Stimulated activated naive CD4-positive, alpha-beta T cell treated with Interleukin-2 at 50 U/mL for 16 hours (primary cell): ENCODE measurements around the gene MYO1A.

ENCODE experiments used
- DNase-seq: peaks from one replicate; lab custom pipeline; 2025; lab: John Stamatoyannopoulos, UW

Gene MYO1A

DNA sequence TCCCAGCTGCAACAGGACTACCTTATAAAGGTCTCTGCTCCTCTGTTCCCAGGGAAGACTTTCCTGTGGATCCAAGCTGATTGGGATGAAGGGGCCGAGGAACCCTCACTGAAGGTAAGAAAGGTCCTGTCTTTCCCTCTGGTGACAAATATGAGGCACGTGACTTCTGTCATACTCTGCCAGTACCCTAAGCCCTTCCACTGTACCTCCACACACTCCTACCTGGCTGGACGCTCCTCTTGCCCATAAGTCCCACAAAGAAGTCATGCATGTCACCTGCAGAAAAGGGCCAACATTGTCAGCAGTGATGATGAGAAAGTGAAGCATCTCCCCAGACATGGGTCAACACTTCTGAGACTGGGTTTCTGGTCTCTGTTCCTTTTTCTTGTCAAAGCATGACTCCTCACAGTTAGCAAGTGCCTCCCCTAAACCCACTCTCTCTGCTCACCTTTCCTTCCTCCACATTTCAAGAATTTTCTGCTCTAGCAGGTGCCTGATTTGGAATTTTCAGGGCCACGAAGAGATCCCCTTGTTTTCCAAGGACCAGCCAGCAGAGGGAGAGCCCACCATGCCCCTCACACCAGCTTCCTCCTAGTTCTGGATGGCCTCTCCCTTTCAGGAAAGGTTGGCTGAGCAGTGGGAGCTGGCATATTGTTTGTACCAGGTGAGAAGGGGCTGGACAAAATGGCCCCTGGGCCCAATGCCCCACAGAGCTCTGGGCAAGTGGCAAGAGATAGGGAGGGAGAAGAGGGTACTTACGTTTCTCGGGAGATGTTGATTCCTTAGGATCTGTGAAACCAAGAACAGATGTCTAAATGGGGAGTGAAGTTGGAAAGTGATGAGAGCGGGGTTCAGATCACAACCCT, 37.1 kb downstream of the MYO1A start:
- no peak for DNase-seq

GRCh38 chr12:57011438-57012424, 38.2 kb downstream of the MYO1A start:
- DNase-seq, result no peak

- no peak for DNase-seq
Observed at GRCh38 chr12:57010627-57011247, 39.2 kb downstream of the MYO1A start.

- no peak for DNase-seq
Observed at GRCh38 chr12:57009949-57010626, 39.8 kb downstream of the MYO1A start.

DNA sequence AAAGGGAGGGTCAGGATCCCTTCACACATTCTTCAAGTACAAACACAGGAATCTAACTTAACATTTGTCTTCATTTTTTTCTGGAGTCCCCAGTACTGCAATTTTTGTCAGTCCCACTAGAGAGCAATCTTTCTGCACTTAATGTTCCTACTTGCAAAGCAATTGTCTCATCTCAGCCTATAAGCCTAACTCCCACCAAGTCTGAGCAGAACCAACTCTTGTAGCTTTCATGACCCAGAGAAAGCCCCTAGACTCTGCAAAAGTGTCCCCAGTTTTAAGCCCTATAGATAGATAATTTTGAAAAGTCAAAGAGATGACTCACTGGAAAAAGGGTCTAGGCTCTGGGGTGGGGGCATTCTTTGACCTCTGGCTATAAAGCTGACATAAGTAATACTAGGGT, 41.8 kb downstream of the MYO1A start:
- no peak for DNase-seq

DNA sequence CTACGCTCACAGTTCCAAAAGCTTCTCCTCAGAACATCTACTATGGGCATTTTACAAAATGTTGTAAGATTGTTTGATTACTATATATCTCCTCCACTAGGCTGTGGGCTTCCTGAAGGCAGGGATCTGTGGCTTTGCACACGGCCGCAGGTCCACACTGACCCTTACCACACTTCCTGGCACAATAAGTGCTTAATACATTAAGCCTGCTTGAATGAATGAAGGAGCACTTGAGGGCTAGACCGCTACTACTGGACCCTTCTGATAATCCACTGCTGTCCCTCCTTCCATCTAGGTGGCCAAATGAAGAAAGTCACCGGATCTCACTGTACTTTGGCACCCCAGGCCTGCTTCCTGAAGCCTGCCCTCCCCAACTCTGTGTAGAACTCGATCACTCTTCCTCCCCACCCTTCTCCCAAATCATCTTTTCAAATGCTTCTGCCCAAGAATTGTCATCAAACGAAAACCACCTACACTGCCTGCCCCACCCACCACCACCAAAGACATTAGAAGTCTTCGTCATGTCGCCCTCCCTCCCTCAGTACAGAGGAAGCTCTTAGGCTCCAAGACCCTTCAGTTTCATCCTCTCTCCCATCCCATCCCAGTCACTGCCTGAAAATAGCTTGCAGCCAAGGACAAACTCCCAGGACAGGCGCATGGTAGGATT, 43.0 kb downstream of the MYO1A start:
- no peak for DNase-seq

DNA sequence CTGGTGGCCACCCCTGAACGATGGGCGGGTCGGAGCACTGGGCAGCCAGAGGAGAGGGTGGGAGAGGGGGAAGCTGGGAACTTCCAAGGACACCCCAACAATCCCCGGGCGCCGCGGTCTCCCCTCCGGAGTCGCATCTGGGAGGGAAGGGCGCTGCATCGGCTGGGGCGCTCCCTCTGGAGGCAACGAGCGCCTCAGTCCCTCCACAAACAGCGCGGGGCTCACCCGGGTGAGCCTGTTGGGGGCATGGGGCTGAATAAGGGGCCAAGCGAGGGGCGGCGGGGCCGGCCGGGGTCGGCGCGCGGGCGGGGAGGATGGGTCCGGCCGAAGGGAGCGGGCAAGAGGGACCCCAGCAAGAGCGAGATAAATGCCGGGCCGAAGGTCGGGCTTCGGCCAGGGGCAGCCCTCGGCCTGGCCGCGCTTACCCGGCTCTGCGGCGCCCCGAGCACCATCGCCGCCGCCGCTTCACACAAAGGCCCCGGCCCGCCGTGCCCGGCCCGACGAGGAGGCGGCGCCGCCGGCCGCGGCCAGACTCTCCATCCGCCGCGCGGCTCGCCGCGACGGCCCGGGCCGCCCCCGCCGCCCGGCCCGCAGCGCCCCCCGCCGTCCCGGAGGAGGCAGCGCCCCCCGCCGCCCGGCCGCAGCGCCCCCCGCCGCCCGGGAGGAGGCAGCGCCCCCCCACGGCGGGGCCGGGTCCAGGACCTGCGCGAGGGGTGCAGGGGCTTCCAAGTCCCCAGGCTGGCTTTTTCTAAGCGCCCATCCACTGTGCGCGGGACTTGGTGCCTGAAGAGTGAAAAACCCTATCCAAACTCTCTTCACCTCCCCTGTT, 43.7 kb downstream of the MYO1A start, which contains the start of gene ZBTB39:
TSS of gene ZBTB39 (minus strand) at position 567 of the 829 bp plus-strand sequence. CDS start 1,629 bp downstream, outside the sequence.
- peak; percentile 54 for DNase-seq

GRCh38 chr12:57004651-57005050, 45.3 kb downstream of the MYO1A start:
- no peak for DNase-seq

GRCh38 chr12:57003395-57003794, 46.5 kb downstream of the MYO1A start:
- DNase-seq, result no peak

- DNase-seq, result peak; percentile 71
Observed at GRCh38 chr12:57001448-57001906, 48.5 kb downstream of the MYO1A start.

- no peak for DNase-seq
Observed at GRCh38 chr12:57000393-57000792, 49.5 kb downstream of the MYO1A start.

GRCh38 chr12:56999456-56999855, 50.5 kb downstream of the MYO1A start:
- no peak for DNase-seq

DNA sequence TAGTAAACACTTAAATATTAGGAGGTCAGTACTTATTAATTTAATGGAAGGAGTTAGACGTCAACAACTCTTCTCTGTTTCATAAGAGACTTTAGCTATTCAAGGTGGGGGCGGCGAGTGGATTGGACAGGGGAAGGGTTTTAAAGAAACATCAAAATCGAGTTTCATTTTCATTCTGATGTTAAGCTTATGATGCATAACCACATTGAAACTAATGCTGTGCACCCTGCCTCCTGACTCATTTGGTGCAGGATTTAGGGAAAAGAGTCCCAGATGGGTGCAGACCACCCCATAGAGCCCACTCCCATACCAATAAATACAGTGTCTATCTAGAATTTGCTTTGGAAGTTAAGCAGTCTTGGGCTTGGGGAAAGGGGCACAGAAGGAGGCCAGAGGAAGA, 50.9 kb downstream of the MYO1A start:
- peak; percentile 55 for DNase-seq

DNA sequence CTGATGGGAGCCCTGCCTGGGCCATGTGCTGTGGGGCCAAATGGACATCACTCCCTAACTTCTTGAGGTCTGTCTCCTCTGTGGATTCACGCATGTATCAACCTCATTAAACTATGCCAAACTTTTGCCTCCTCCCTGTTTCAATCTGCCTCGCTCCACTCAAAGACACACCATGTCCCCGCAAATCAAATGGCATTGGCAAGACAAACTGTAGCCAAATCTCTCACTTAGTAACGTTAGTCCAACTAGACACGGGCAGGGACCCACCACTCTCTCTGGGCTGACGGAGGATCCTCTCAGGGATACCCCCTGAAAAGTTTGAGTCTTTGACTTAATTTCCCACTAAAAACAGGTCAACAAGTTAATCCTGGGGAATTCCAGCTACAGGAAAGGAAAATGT, 51.6 kb downstream of the MYO1A start:
- no peak for DNase-seq

GRCh38 chr12:56996793-56997545, 53.0 kb downstream of the MYO1A start:
- DNase-seq, result no peak

DNA sequence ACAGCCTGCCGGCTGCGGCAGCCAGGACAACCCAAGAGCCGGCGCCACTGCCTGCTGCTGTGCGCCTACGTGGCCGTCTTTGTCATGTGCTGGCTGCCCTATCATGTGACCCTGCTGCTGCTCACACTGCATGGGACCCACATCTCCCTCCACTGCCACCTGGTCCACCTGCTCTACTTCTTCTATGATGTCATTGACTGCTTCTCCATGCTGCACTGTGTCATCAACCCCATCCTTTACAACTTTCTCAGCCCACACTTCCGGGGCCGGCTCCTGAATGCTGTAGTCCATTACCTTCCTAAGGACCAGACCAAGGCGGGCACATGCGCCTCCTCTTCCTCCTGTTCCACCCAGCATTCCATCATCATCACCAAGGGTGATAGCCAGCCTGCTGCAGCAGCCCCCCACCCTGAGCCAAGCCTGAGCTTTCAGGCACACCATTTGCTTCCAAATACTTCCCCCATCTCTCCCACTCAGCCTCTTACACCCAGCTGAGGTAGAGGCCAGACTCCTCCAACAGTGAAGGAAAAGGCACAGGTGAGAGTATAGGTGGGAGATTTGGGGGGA, 53.9 kb downstream of the MYO1A start:
- DNase-seq, result no peak

DNA sequence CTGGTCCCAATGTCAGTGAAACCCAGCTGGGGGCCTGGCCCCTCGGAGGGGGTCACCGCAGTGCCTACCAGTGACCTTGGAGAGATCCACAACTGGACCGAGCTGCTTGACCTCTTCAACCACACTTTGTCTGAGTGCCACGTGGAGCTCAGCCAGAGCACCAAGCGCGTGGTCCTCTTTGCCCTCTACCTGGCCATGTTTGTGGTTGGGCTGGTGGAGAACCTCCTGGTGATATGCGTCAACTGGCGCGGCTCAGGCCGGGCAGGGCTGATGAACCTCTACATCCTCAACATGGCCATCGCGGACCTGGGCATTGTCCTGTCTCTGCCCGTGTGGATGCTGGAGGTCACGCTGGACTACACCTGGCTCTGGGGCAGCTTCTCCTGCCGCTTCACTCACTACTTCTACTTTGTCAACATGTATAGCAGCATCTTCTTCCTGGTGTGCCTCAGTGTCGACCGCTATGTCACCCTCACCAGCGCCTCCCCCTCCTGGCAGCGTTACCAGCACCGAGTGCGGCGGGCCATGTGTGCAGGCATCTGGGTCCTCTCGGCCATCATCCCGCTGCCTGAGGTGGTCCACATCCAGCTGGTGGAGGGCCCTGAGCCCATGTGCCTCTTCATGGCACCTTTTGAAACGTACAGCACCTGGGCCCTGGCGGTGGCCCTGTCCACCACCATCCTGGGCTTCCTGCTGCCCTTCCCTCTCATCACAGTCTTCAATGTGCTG, 54.6 kb downstream of the MYO1A start:
- DNase-seq, result no peak

- DNase-seq, result no peak
Observed at GRCh38 chr12:56994231-56994746, 55.6 kb downstream of the MYO1A start.
